HS-5 (cell line): ENCODE measurements around the gene HOXD10.

Experiments
- DNase-seq: peaks from one replicate; pipeline ENCODE4 v3.0.0-alpha.2; 2012; ENCODE audit warnings: low read depth

HOXD10 gene

GRCh38 chr2:176164611-176165369, 48.2 kb downstream of the HOXD10 start:
- no peak for DNase-seq

- DNase-seq, result no peak
Measured at GRCh38 chr2:176165370-176166050, 48.9 kb downstream of the HOXD10 start.

GRCh38 chr2:176166272-176166671, 49.7 kb downstream of the HOXD10 start:
- no peak for DNase-seq

GRCh38 chr2:176167398-176167797, 50.8 kb downstream of the HOXD10 start:
- DNase-seq, result no peak

GRCh38 chr2:176169181-176169580, 52.6 kb downstream of the HOXD10 start:
- DNase-seq, result no peak
